HG03460 (cell line): ENCODE results near the gene TNIK.

Experiments used
- ATAC-seq: cut with Tn5 transposase; IDR thresholded peaks from one replicate; pipeline ENCODE4 v1.9.1; 2021; ENCODE audit not compliant: unreplicated experiment

TNIK gene

DNA sequence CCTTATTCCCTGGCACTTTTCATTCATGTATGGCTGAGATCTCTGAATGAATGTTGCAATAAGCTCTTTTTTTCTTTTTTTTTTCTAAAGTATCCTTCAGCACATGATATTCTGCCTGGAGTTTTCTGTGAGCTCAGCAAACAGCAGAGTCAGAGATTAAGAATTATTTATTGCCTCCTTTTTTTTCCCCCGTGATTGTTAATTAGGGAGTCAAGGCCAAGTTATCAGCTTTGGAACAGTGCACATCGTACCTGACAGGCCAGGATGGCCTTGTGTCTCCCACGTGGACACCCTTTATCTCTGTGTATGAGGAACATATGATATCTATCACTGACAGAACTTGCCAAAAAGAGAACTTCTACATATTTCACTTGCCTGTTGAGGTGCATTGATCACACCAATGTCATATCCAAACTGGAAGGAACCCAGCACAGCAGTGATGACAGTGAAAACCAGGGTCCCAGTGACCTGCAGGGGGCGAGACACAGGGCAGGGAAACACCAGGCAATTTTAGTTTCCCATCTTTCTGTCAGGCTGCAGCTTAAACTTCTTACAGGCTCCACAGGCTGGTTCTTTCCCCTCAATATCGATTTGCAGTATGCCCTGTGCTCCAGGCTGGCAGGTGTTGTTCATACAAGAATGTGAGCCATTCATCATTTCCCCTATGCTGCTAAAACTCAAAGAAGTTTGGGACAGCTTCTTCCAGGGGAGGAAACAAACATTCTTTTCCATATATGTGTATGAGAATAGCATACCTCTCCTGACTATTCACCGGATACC lies 441.9 kb downstream of the TNIK start:
- no peak for ATAC-seq

GRCh38 chr3:171013822-171014748 lies 446.1 kb downstream of the TNIK start:
- no peak for ATAC-seq

- ATAC-seq, result no peak
Observed at GRCh38 chr3:171011873-171012336, 448.3 kb downstream of the TNIK start.
